Spleen (tissue), 11 donors: ENCODE results near the gene LIN7C. TPM values are rescaled to one million over a fixed set of nuclear protein-coding genes. Genes with fewer than 3 reads are reported as not detected.

Experiments used
- DNase-seq: peaks from one replicate; pipeline ENCODE4 v3.0.0-alpha.2; 2020
- H3K27ac ChIP-seq, 8 donors: fragments of 200-600 bp; sonication (generic) in 7 of 8; 1 replicate in 4 of 8; 2 replicates in 4 of 8; pipeline versions ENCODE4 v1.5.0 to v1.8.0; 2016 to 2021; ENCODE audit warnings: inconsistent platforms in 4 of 8, mild to moderate bottlenecking in 4 of 8, moderate library complexity in 1 of 8
- H3K27me3 ChIP-seq, 7 donors: fragments of 200-600 bp; sonication (generic) in 6 of 7; replicated peaks in 1 of 7; 1 replicate in 4 of 7; 2 replicates in 3 of 7; pipeline versions ENCODE4 v1.5.0 to v1.8.0; 2016 to 2021; ENCODE audit warnings: inconsistent platforms in 3 of 7, mild to moderate bottlenecking in 1 of 7
- H3K36me3 ChIP-seq, 6 donors: fragments of 200-600 bp; sonication (generic) in 5 of 6; 1 replicate in 4 of 6; 2 replicates in 2 of 6; pipeline versions ENCODE4 v1.5.0 to v1.8.0; 2016 to 2021; ENCODE audit warnings: inconsistent platforms in 2 of 6
- H3K4me1 ChIP-seq, 6 donors: fragments of 200-600 bp; sonication (generic) in 5 of 6; 1 replicate in 3 of 6; 2 replicates in 3 of 6; pipeline versions ENCODE4 v1.5.0 to v1.8.0; 2016 to 2021; ENCODE audit warnings: inconsistent platforms in 3 of 6
- H3K4me3 ChIP-seq, 8 donors: fragments of 200-600 bp; sonication (generic) in 7 of 8; 1 replicate in 4 of 8; 2 replicates in 4 of 8; pipeline versions ENCODE4 v1.5.0 to v1.8.0; 2016 to 2021; ENCODE audit warnings: inconsistent platforms in 4 of 8, mild to moderate bottlenecking in 4 of 8, moderate library complexity in 2 of 8
- H3K9me3 ChIP-seq, 8 donors: fragments of 200-600 bp; sonication (generic) in 7 of 8; 1 replicate in 4 of 8; 2 replicates in 4 of 8; pipeline versions ENCODE4 v1.5.0 to v1.8.0; 2016 to 2021; ENCODE audit warnings: inconsistent platforms in 4 of 8
- CTCF ChIP-seq, 11 experiments: fragments of 200-600 bp in 7 of 11; fragments of 450-650 bp in 4 of 11; sonication (generic) in 4 of 11; IDR thresholded peaks in 8 of 11; conservative IDR thresholded peaks in 3 of 11; 1 replicate in 7 of 11; 2 replicates in 4 of 11; pipeline versions ENCODE4 v1.4.0 to v1.8.0; 2016 to 2021; ENCODE audit warnings: antibody characterized with exemption in 11 of 11, inconsistent platforms in 4 of 11, mild to moderate bottlenecking in 1 of 11
- POLR2A ChIP-seq, 3 donors: fragments of 450-650 bp; IDR thresholded peaks; one replicate each; pipeline ENCODE4 v1.5.1; 2017; ENCODE audit warnings: antibody characterized with exemption in 3 of 3, mild to moderate bottlenecking in 1 of 3
- POLR2AphosphoS5 ChIP-seq, 3 donors: sonication (generic); formaldehyde crosslinking; IDR thresholded peaks; one replicate each; pipeline ENCODE4 v1.5.1; 2017; ENCODE audit warnings: antibody characterized with exemption in 3 of 3
- WGBS, 5 donors: extraction: QIAGEN DNeasy Blood & Tissue Kit in 3 of 5; methylation state at CpG; one replicate each; pipeline versions ENCODE4 v1.1.5 to v1.1.7; 2013 to 2018; 5-methylcytosine and 5-hydroxymethylcytosine counted together
- intact Hi-C: fragments of 100-400 bp; cut with DNase I; formaldehyde crosslinking; loops from one replicate; pipeline ENCODE4 v1.15.0; 2023; ENCODE audit warnings: low total_unique reads
- polyA plus RNA-seq, 3 donors: library from polyadenylated mRNA; stranded (reverse); fragments of 200-250 nt; gene quantifications; one replicate each; pipeline ENCODE4 v1.2.1, GENCODE V29; 2013
- total RNA-seq, 7 donors: library from RNA; depleted of rRNA in 3 of 7; stranded (reverse); fragments of >200 nt in 3 of 7; fragmentation: NEBNext Ultra II Directional in 4 of 7; extraction: Animal tissue kit (Norgen Biotek cat#: 25700) in 4 of 7; gene quantifications; one replicate each; pipeline versions ENCODE4 v1.1.0 to v1.2.1, GENCODE V29; 2016 to 2021
- donor health status: healthy with polysubstance abuse.
- donor health status: DM: no; HTN: no; CAD: no; lungs with moderate emphysema.
- donor health status: DM: no; HTN: no; CAD: no.
- donor health status: Bipolar disorder and iron deficiency.
- donor health status: healthy.
- donor health status: DM: no; HTN: no; CAD: no.
- donor health status: DM: yes; HTN: yes; CAD: no.

LIN7C gene
- total and polyA plus RNA-seq, 10 donors = 4.8 to 42.4 (median 30.5) TPM

GRCh38 chr11:27507557-27508322, 1.2 kb upstream of the LIN7C start:
- H3K4me3 ChIP-seq = peak overlapping the region in 6 of 8 donors; percentile 69 to 80 (median 76)
- peaks cover 0 to 6% (median 1%) of the 10 kb centered on the region in 6 donors for H3K36me3 ChIP-seq
- intact Hi-C loops = no loop called here
- no peaks in the 10 kb centered on the region for H3K9me3 ChIP-seq
- no peaks in the 10 kb centered on the region for H3K27me3 ChIP-seq
- WGBS, 5 donors = 94 to 99% (median 97%) methylated on average over 4 of the region's 4 CpGs
- peaks cover 24 to 49% (median 44%) of the 10 kb centered on the region in 6 donors for H3K4me1 ChIP-seq
- TF ChIP-seq POLR2A (IDR thresholded peaks at IDR 0.05) (no peak), CTCF (IDR thresholded peaks at IDR 0.05 in 8 of 11, conservative IDR thresholded peaks at IDR 0.05 in 3 of 11) (no peak), POLR2AphosphoS5 (IDR thresholded peaks at IDR 0.05) (no peak)
- H3K27ac ChIP-seq = peak overlapping the region in 4 of 8 donors; percentile 85 to 96 (median 93)
- DNase-seq = no peak

DNA sequence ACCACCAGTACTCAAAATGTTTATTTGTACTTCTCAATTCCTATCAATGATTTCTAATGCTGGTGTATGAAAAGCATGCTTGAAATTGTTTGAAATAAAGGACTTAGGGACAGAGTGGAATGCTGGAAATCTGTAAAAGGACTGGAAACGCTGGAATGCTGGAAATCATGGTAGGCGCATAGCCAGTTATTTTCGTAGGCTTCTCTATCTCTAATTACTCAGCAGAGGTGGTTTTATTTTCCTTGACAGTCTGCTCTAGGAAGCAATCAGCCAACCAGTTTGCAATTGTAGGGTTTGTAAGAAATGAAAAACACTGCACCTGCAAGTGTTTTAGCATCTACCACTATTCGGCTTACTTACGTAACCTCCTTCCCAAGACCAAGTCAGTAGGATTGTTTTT, 788 bp downstream of the LIN7C start:
- Histone ChIP-seq H3K27ac (peak overlapping the region in 7 of 8 donors; percentile 87 to 96 (median 93)), H3K4me1 (peaks cover 24 to 59% (median 52%) of the 10 kb centered on the region in 6 donors), H3K27me3 (no peaks in the 10 kb centered on the region), H3K9me3 (no peaks in the 10 kb centered on the region), H3K4me3 (peak overlapping the region; percentile 60 to 87 (median 76)), H3K36me3 (peaks cover 0 to 21% (median 12%) of the 10 kb centered on the region in 6 donors)
- intact Hi-C loops = no loop called here
- TF ChIP-seq POLR2AphosphoS5 (IDR thresholded peaks at IDR 0.05) (no peak), CTCF (IDR thresholded peaks at IDR 0.05 in 8 of 11, conservative IDR thresholded peaks at IDR 0.05 in 3 of 11) (no peak), POLR2A (IDR thresholded peaks at IDR 0.05) (no peak)
- no peak for DNase-seq
- 6 to 15% (median 12%) methylated on average over 5 of the region's 5 CpGs for WGBS, 5 donors

GRCh38 chr11:27504205-27504604, 2.4 kb downstream of the LIN7C start:
- no peaks in the 10 kb centered on the region for H3K9me3 ChIP-seq
- no peaks in the 10 kb centered on the region for H3K27me3 ChIP-seq
- no peak for DNase-seq
- H3K4me3 ChIP-seq = no peak overlapping the region
- peaks cover 0 to 37% (median 27%) of the 10 kb centered on the region in 6 donors for H3K36me3 ChIP-seq
- TF ChIP-seq POLR2A (IDR thresholded peaks at IDR 0.05) (no peak), CTCF (IDR thresholded peaks at IDR 0.05 in 8 of 11, conservative IDR thresholded peaks at IDR 0.05 in 3 of 11) (no peak), POLR2AphosphoS5 (IDR thresholded peaks at IDR 0.05) (no peak)
- 77 to 93% (median 86%) methylated on average over 2 of the region's 2 CpGs for WGBS, 5 donors
- intact Hi-C loops = no loop called here
- H3K4me1 ChIP-seq = peaks cover 24 to 63% (median 54%) of the 10 kb centered on the region in 6 donors
- H3K27ac ChIP-seq = no peak overlapping the region

GRCh38 chr11:27501100-27501499, 5.5 kb downstream of the LIN7C start:
- H3K9me3 ChIP-seq = no peaks in the 10 kb centered on the region
- H3K4me1 ChIP-seq = peaks cover 19 to 69% (median 61%) of the 10 kb centered on the region in 6 donors
- no peak overlapping the region for H3K4me3 ChIP-seq
- intact Hi-C loops = no loop called here
- no peaks in the 10 kb centered on the region for H3K27me3 ChIP-seq
- TF ChIP-seq POLR2AphosphoS5 (IDR thresholded peaks at IDR 0.05) (no peak), POLR2A (IDR thresholded peaks at IDR 0.05) (no peak)
- H3K27ac ChIP-seq = no peak overlapping the region
- DNase-seq = no peak
- H3K36me3 ChIP-seq = peaks cover 0 to 65% (median 41%) of the 10 kb centered on the region in 6 donors
